ENCODE data around the gene RHBDF2. TPM values are rescaled to one million over a fixed set of nuclear protein-coding genes. Genes with fewer than 3 reads are reported as not detected.

Gene RHBDF2
- total RNA-seq, 6 experiments from 2014 or later: 7.1 to 18.6 (median 11.0) TPM

DNA sequence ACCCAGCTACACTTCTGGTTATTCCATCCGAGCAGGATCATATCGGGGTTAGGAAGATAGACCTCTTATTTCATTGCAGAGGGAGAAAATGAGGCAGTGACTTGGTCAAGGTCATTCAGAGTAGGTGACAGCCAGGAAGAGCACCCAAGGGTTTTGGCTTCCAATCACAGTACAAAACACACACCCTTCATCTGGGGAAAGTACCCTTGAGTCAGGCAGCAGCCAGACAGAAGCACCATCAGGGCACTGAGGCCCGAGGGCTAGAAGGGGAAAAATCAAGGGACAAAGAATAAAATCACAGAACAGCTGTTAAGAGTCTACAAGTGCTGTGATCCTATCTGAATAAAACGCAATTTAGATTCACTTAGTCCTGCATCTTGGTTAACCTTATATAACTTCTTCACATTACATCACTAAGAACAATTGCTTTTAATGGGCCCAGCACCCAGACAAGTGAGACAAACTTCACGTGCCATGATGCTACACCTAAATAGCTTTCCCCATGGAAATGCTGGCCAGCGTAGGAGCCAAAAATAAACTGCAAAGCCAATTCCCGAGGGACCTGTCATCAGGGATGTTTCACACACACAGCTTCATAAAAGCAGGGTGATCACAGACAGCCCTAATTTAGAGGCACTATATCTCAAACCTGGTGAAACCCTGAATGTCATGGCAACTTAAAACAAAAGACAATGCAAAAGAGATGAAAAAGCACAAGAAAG is 53.1 kb downstream of the RHBDF2 start:
- no peak overlapping the region for H3K27ac ChIP-seq
- no peak for DNase-seq
- 67% methylated on average over 7 of the region's 7 CpGs for WGBS (ENCODE audit: insufficient coverage, low coverage, low lambda C conversion rate, missing lambda C conversion rate)

GRCh38 chr17:76446449-76447231 is 54.6 kb downstream of the RHBDF2 start:
- 50% methylated on average over 5 of the region's 9 CpGs for whole genome bisulfite sequencing (ENCODE audit: insufficient coverage, low coverage, low lambda C conversion rate, missing lambda C conversion rate)
- Histone ChIP-seq H3K27ac (no peak overlapping the region), H3K4me1 (peaks cover 0 to 13% (median 0%) of the 10 kb centered on the region in 4 donors), H3K4me3 (no peak overlapping the region), H3K27me3 (no peaks in the 10 kb centered on the region), H3K36me3 (no peaks in the 10 kb centered on the region), H3K9me3 (no peaks in the 10 kb centered on the region)
- ATAC-seq (peak; percentile 36 to 80 (median 64)), DNase-seq (no peak)
- intact Hi-C loops (cut with DNase I): no loop called here
- TF ChIP-seq CTCF (IDR thresholded peaks at IDR 0.05): no peak
- TF ChIP-seq POLR2A (IDR thresholded peaks at IDR 0.05): no peak

More for the DNA sequence above, 53.1 kb downstream of the RHBDF2 start:
- no peaks in the 10 kb centered on the region for H3K36me3 ChIP-seq
- no peak overlapping the region for H3K4me3 ChIP-seq
- H3K27me3 ChIP-seq: no peaks in the 10 kb centered on the region
- ATAC-seq: no peak
- intact Hi-C loops (cut with DNase I): no loop called here
- H3K9me3 ChIP-seq: no peaks in the 10 kb centered on the region
- H3K4me1 ChIP-seq: peaks cover 0 to 21% (median 3%) of the 10 kb centered on the region in 4 donors
- TF ChIP-seq CTCF (IDR thresholded peaks at IDR 0.05) (no peak), POLR2A (IDR thresholded peaks at IDR 0.05) (no peak)

DNA sequence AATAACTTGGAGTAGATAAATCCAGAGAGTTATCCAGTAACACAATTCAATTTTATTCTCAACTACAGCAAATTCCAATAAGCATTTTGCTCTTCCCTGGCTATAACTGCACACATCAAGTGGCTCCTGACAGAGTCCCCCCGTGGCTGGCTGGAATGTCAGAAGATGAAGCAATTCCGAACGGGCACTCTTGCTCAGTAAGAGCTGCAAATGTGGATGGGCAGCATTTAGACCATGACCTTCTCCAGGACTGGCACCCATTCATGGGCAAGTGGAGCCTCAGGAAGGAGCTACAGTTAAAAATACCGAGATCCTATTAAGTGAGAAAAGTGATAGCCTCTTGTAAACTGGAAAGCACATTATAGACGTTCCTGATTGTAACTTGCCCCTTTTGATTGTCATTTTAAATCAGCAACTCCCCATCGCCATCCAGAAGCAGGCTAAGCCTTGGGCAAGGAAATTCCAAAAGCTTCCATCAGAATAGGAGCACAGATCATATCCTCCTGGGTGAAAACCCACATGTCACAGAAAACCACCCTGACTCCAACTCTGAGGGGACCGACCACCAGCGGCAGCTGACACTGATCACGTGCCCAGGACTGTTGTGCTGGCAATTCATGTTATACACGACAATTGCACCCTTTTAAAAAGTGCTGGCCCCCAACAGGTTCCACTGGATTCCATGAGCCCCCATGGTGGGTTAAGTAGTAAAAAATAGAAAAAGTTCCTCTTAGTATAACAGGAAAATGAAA is 55.4 kb downstream of the RHBDF2 start:
- WGBS (ENCODE audit: insufficient coverage, low coverage, low lambda C conversion rate, missing lambda C conversion rate): 70% methylated on average over 8 of the region's 10 CpGs
- ATAC-seq (no peak), DNase-seq (no peak)
- no peaks in the 10 kb centered on the region for H3K27me3 ChIP-seq
- intact Hi-C loops (cut with DNase I): no loop called here
- no peaks in the 10 kb centered on the region for H3K36me3 ChIP-seq
- no peak overlapping the region for H3K27ac ChIP-seq
- TF ChIP-seq CTCF (IDR thresholded peaks at IDR 0.05): no peak
- TF ChIP-seq POLR2A (IDR thresholded peaks at IDR 0.05): no peak
- H3K4me1 ChIP-seq: peaks cover 0 to 7% (median 0%) of the 10 kb centered on the region in 4 donors
- no peaks in the 10 kb centered on the region for H3K9me3 ChIP-seq
- H3K4me3 ChIP-seq: no peak overlapping the region

GRCh38 chr17:76444518-76445311 is 56.5 kb downstream of the RHBDF2 start:
- H3K27me3 ChIP-seq: no peaks in the 10 kb centered on the region
- no peak for ATAC-seq
- intact Hi-C loops (cut with DNase I): no loop called here
- H3K9me3 ChIP-seq: no peaks in the 10 kb centered on the region
- 82% methylated on average over 5 of the region's 9 CpGs for WGBS (ENCODE audit: insufficient coverage, low coverage, low lambda C conversion rate, missing lambda C conversion rate)
- no peak overlapping the region for H3K27ac ChIP-seq
- no peak for DNase-seq
- TF ChIP-seq POLR2A (IDR thresholded peaks at IDR 0.05) (no peak), CTCF (IDR thresholded peaks at IDR 0.05) (no peak)
- H3K36me3 ChIP-seq: no peaks in the 10 kb centered on the region
- H3K4me3 ChIP-seq: no peak overlapping the region
- peaks cover 0 to 7% (median 0%) of the 10 kb centered on the region in 4 donors for H3K4me1 ChIP-seq
